Loucy (cell line): ENCODE results near the gene KRT86.

Experiments
- EZH2phosphoT487 ChIP-seq: fragments of 200-600 bp; IDR thresholded peaks from 2 replicates; pipeline ENCODE4 v1.6.1; 2018; ENCODE audit warnings: antibody characterized with exemption, mild to moderate bottlenecking, moderate library complexity, borderline replicate concordance
- TF ChIP-seq, protein P1 (sequence below): fragments of 200-600 bp; sonication (generic); conservative IDR thresholded peaks from 2 replicates; pipeline ENCODE4 v1.5.1; 2014; ENCODE audit warnings: mild to moderate bottlenecking, antibody characterized with exemption, low read length

DNA sequence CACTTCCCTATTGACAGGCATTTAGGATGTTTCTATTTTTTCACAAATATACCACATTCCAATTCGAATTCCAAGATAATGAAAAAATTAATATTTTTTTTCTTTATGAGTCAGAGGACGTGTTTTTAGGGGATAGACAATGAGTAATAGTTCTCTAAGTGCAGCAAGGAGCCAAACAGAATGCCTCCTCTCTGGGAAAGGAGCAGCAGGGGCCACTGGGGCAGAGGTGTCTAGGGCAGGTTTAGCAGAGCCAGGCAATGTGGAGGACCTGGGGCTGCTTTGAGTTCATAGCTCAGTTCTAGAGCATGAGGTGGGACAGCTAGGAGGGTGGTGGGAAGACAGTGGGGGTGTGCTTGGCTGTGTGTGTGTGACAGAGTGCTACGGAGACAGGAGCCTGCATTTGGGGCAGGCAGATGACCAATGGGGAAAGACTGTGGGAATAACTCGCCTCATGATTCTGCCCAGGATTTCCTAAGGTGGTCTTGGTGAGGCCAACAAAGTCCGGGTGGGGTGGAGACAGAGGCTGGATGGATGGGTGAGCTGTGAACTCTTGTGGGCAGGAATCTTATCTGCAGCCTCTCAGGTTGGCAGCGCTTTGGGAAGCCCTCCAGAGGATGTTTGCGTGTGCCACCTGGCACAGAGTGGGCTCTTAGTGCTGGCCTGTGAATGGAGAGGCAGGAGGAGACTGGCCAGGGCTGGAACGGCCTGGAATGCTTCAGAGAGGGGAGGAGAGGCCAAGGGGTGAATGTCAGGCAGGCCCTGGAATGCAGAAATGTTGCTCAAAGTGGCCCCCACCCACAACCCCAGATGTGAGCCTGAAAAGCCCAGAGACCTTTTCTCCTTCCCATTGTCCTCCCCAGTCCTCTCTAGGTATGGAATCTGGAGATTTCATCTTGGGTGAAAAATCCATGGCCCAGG, 43.8 kb upstream of the KRT86 start:
- TF ChIP-seq, protein P1, sequence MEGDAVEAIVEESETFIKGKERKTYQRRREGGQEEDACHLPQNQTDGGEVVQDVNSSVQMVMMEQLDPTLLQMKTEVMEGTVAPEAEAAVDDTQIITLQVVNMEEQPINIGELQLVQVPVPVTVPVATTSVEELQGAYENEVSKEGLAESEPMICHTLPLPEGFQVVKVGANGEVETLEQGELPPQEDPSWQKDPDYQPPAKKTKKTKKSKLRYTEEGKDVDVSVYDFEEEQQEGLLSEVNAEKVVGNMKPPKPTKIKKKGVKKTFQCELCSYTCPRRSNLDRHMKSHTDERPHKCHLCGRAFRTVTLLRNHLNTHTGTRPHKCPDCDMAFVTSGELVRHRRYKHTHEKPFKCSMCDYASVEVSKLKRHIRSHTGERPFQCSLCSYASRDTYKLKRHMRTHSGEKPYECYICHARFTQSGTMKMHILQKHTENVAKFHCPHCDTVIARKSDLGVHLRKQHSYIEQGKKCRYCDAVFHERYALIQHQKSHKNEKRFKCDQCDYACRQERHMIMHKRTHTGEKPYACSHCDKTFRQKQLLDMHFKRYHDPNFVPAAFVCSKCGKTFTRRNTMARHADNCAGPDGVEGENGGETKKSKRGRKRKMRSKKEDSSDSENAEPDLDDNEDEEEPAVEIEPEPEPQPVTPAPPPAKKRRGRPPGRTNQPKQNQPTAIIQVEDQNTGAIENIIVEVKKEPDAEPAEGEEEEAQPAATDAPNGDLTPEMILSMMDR = no peak
- no peak for TF ChIP-seq EZH2phosphoT487
